M059J (cell line): ENCODE data around the gene MSMP. TPM values are rescaled to one million over a fixed set of nuclear protein-coding genes. Genes with fewer than 3 reads are reported as not detected.

ENCODE experiments used
- DNase-seq: peaks from one replicate; pipeline ENCODE4 v3.0.0-alpha.2; 2012; ENCODE audit warnings: low read depth
- total RNA-seq: library from RNA; depleted of rRNA; stranded (reverse); fragments of >200 nt; shearing (Covaris generic); gene quantifications from 2 replicates; pipeline ENCODE4 v1.2.3, GENCODE V29; 2014; rRNA removed

MSMP gene
- not detected in 2 replicates for total RNA-seq

GRCh38 chr9:35754264-35754663 is at the start of gene MSMP:
Gene MSMP (minus strand): TSS chr9:35754276. CDS start chr9:35754129, 147 bp downstream.
- DNase-seq, result no peak

GRCh38 chr9:35801328-35802128 is 47.5 kb upstream of the MSMP start:
- no peak for DNase-seq

GRCh38 chr9:35800530-35800929 is 46.5 kb upstream of the MSMP start:
- no peak for DNase-seq

GRCh38 chr9:35798658-35799374 is 44.7 kb upstream of the MSMP start:
- peak; percentile 96 for DNase-seq

- DNase-seq, result peak; percentile 33
Measured at GRCh38 chr9:35797311-35798109, 43.4 kb upstream of the MSMP start.

GRCh38 chr9:35795695-35796094 is 41.6 kb upstream of the MSMP start:
- DNase-seq, result peak; percentile 70

GRCh38 chr9:35793461-35793860 is 39.4 kb upstream of the MSMP start:
- no peak for DNase-seq

GRCh38 chr9:35792826-35793225 is 38.8 kb upstream of the MSMP start:
- DNase-seq, result no peak

- no peak for DNase-seq
Measured at GRCh38 chr9:35792024-35792813, 38.1 kb upstream of the MSMP start.

GRCh38 chr9:35791297-35791921 is 37.3 kb upstream of the MSMP start, which contains the start of gene NPR2:
Gene NPR2 (plus strand): TSS chr9:35791591. CDS start chr9:35792409, 818 bp downstream.
- DNase-seq, result peak; percentile 33

GRCh38 chr9:35790385-35791296 is 36.6 kb upstream of the MSMP start:
- DNase-seq, result peak; percentile 85

GRCh38 chr9:35790025-35790384 is 35.9 kb upstream of the MSMP start:
- DNase-seq, result no peak

GRCh38 chr9:35789541-35789940 is 35.5 kb upstream of the MSMP start:
- DNase-seq, result no peak

GRCh38 chr9:35783418-35783817 is 29.3 kb upstream of the MSMP start:
- DNase-seq, result no peak

- DNase-seq, result no peak
Measured at GRCh38 chr9:35781066-35781465, 27.0 kb upstream of the MSMP start.

- no peak for DNase-seq
Measured at GRCh38 chr9:35778496-35778895, 24.4 kb upstream of the MSMP start.

GRCh38 chr9:35776018-35776417 is 21.9 kb upstream of the MSMP start:
- no peak for DNase-seq

- no peak for DNase-seq
Measured at GRCh38 chr9:35774907-35775635, 21.0 kb upstream of the MSMP start.

- no peak for DNase-seq
Measured at GRCh38 chr9:35771943-35772342, 17.9 kb upstream of the MSMP start.
